SW 1271 (cell line): ENCODE data around the gene CADPS.
A peak's percentile ranks its signal among the peaks of the same experiment; 100 is the strongest.
"Not testable (repeated sequence)": the region's sequence is repeated elsewhere in the genome, so short reads cannot be mapped to it uniquely, and the experiment has no call there.

Source experiments
- DNase-seq, 2 experiments: peaks; one replicate each; lab custom pipeline; 2025; lab: John Stamatoyannopoulos, UW

Gene CADPS

DNA sequence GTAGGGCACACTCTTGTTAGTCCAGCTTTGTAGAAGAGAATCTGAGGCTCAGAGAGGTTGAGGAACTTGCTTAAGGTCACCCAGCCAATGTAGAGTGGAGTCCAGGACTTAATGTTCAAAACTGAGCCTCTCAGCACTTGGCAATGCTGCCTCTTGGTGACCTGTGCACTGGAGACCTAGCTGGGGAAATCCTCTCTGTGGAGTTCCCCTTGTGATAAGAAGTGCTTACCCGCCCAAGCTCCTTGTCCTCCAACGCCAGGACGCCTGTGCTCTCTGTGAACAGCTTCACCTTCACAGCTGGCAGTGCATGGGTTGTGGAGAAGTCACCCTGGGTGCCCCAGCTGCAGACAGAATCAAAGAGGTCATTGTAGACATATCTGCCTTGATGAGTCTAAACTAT is 282.8 kb downstream of the CADPS start:
- DNase-seq, result no peak

DNA sequence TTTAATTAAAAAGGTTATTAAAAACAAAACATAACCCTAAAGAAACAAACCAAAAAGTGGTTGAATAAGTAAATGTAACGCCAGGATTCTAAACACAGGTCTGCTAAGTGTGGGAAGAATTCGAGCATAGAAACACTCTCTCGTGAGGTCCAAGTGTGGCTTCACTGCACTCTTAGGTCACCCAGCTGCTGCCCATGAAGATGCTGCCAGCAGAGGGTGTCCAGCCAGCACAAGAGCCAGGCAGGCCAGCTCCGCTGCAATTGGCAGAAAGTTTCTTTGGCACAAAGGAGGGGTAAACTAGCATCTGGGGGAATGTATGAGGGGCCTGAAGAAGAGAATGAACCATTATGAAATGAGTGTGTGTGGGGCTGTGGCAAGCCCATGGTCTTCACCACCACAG is 286.1 kb downstream of the CADPS start:
- DNase-seq, result no peak

DNA sequence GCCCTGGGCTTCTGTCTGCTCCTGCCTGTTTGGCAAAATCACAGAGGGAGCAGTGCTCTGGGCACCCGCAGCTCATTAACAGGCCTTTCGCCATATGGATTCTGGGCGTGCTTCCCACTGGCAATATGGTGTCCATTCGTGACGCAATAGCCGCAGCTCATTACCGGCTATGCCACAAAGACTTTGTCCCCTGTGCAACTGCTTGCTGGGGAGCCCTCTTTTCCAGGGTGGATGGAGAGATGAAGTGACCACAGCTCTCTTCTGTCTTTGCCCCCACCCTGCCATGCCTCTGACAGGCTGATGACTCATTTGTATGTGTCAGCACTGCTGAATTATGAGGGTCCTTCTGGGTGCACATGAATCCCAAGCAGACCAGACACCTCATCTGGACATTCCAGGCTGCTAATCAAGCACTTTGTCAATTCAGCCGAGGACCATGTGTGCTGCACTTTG is 287.6 kb downstream of the CADPS start:
- DNase-seq, result no peak

DNA sequence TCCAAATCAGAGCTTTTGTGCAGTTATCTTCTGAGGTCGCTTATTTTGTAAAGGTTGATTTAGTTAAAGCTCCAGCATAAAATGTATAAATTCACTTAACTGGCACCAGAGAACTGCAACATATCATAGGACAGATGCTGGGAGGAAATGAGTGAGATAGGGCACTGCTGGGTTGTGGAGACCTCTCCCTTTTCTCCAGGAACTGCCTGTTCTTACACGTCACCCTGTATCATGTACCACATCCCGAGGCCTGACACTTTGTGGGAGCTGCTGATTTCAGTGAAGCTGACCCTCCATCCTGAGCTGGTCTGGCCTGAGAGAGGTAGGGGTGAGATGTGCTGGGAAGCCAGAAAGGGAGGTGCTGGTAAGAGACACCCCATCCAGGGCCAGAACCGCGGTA is 288.0 kb downstream of the CADPS start:
- no peak for DNase-seq

DNA sequence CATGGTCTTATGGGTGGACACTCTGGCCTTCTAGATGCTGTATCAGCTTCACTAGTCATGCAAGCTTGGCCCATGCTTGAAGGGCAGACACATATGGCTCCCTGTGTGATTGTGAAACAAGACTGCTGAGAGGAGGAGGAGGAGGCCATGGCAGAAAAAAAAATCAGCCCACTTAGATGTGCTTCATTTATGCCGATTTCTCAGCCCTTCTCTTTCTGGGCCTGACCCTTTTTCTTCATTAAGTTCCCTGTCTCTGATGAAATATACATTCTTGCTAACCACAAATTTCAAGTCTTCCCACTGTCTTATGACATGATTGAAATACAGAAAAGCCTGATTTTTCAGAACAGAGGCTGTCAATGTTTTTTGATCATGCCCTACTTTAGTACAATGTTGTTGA is 288.9 kb downstream of the CADPS start:
- DNase-seq, result no peak

DNA sequence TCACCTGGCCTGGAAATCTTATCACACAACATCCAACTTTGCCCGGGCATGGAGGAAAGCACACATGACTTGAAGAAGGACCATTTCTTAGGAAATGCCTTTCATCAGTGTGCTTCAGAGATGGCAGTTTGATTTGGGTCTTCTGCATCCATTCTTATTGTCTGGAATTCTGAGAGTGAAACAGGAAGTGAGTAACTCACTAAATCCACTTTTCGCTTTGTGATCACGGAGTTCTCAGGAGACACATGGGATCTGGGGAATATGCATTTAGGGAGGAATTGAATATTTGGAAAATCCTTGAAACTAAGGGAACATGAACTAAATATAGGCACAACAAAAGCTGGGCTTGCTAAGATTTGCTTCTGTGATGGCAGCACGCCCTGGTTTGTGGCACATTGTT is 289.4 kb downstream of the CADPS start:
- DNase-seq, result no peak

DNA sequence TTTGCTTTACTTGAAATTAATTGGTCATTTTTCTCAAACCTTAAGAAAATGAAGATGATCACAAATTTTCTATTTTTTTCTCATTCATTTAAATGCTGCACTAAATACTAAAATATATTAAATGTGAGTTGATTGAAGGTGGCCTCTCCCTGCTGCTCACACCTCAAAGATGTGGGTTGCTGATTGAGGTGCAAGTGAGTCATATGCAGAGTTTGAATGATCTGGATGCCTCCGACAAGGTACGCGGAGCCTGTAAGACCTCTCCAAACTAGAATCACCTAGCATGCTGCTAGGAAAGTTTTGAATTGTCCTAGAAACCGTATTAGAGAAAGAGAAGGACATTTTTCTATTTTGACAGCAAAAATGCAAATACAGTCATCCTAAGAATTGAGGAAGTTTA is 290.6 kb downstream of the CADPS start:
- DNase-seq, result no peak

DNA sequence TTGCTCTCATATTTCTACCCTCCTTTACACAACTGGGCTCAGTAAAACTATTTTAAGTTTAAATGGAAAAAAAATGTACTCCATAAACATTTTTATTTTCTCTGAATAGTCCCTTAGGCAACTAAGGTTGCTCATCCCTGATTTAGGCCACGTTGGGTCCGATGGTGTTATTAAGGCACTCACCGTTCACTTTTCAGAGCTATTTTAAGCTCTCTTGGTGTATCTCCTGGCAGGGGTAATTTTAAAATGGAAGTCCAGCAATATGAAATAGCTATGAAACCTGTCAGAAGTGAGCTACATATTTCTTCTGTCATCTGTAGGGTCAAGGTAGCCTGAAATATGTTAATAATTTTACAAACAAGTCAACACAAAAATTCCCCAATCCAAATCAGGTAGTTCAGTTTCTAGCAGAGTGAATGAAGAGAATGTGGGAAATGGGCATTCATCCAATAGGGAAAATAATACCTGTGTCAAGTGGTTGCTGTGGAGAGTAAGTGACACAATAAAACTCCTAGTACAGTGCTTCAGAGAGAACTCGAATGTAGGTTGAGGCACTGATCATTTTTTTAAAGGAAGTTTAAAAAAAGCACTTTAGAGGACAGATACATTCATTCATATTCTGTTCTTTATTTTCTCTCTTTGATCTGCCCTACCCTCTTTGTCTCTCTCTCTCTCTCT is 292.6 kb downstream of the CADPS start:
- no peak for DNase-seq

DNA sequence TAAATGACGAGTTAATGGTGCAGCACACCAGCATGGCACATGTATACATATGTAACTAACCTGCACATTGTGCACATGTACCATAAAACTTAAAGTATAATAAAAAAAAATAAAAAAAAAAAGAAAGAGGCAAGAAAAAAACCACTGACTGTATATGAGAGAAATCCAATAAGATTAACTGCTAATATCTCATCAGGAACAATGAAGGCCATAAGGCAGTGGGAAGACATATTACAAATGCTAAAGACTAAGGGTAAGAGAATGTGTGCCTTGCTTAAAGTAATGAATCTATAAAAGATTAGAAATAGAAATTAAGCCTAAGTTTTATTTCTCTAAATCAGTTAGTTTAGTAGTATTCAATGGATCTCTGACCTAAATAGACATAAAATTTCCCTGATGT is 294.7 kb downstream of the CADPS start:
- DNase-seq, result not testable (repeated sequence)

DNA sequence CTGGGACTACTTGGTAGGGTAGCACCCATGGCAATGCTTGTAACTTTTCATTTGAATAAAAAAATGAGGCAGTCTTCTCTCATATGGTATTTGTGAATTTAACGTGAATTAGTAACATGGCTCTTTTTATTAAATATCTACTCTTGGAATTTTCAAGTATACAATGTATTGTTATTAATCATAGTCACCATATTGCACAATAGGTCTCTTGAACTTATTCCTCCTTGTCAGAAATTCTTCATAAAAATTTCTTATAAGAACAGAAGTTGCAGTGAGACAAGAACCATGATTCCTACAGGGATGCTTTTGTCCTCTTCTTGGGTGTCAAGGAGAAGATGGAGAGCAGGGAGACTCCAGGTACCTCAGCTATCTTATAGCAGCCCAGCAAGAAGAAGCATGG is 298.1 kb downstream of the CADPS start:
- DNase-seq, result no peak

DNA sequence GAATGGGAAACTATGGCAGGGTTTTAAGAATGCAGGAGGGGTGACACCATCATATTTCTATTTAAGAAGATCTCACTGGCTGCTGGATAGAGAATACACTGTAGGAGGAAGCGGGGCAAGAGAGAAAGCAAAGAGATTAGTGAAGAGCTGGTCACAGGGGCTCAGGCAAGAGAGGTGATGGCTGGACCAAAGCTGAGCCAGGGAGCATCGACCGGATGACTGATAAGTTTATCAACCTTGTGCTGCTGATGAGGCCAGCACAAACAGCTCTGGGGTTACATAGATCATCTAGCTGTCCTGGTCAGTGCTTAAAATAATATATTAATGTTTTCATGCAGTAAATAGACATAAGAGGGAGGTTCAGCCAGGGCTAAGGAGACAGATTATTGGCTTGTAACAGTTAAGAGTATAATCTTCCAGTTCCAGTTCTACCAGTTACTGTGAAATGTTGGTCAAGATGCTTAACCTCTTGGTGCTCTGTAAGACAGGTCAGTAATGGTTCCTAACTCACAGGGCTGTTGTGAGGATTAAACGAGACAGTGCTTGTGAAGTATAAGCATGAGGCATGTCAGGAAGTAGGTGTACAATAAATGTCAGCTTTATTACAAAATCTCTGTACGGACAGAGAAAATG is 300.8 kb downstream of the CADPS start:
- no peak for DNase-seq

DNA sequence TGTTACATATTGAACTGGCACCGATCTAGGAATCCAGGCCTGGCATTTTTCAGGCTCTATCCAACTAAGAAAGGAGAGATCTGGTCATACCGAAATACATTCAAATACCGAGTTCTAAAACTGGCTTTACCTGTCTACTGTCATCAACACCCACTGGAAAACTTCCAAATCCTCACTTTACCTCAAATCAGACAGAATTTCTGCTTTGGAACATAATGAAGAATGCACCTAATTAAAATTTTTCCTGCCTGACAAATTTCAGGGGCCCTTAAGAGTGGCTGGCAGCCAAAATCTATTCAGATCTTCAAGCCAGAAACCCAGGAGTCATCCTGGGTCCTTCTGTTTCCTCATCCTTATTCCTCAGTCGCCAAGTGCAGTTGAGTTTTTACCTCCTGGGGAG is 303.3 kb downstream of the CADPS start:
- DNase-seq, result no peak

DNA sequence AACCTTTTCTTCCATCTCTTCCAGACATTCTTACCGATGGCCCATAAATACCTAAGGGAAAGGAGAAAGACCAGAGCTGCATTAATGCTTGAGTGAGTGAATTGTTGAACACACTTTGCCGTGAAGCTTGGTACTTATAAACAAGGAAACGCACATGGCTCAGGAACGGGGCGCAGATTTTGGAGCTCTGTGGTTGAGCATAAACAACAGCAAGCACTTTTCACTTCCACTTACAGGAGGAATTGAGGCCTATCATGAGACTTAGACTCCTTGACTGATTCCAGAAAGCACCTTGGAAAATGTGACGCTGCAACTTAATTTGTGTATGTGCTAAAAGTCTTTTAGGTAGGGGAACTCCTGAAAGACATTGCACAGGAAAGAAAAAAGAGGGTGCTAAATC is 304.3 kb downstream of the CADPS start:
- no peak for DNase-seq

DNA sequence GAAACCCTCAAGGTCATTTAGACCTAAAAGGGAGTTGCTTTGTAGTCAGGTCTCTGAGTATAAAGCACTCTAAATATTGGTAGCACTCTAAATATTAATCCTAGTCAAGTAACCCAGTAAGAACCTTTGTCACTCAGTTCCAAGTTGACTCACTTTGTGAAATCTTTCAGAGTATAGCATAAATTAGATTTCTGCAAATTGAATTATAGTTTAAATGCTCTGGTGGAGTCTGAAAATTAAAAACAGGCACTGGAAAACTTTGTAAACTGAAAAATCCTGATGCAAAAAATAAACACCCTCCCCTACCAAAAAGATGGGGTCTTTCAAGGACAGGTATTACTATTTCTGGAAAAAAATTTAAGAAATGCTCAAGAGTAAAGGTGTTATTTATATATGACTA is 305.6 kb downstream of the CADPS start:
- no peak for DNase-seq

DNA sequence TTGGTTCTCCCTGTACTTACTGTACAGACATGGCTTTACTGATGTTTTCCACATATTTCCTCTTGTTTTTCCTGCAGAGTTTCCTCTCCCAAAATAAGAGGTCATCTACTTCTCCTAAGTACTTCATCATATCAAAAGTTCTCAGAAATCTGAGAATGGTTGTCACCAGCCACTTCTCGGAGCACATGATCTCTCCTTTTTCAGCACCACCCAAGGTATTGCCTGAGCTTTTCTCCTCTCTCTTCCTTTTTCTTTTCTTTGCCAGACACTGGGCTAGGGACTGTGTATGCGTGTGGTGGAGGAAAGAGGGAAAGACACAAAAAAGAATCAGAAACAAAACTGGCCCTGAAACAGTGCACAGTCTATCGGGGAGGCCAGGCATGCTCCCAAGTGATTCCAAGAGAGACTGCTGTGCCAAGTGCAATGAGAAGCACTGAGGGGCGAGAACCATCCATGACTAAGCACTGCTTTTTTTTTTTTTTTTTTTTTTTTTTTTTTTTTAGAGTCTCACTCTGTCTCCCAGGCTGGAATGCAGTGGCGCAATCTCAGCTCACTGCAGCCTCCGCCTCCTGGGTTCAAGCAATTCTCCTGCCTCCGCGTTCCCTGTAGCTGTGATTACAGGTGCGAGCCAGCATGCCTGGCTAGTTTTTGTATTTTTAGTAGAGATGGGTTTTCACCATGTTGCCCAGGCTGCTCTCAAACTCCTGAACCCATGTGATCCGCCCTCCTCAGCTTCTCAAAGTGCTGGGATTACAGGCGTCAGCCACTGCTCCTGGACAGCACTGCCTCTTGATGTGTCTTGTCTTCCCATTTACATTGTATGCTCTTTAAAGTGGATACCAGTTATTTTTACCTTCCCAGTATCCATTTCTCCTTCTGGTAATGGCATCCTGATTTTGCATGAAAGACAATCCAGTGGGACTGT is 307.9 kb downstream of the CADPS start:
- DNase-seq, result no peak

DNA sequence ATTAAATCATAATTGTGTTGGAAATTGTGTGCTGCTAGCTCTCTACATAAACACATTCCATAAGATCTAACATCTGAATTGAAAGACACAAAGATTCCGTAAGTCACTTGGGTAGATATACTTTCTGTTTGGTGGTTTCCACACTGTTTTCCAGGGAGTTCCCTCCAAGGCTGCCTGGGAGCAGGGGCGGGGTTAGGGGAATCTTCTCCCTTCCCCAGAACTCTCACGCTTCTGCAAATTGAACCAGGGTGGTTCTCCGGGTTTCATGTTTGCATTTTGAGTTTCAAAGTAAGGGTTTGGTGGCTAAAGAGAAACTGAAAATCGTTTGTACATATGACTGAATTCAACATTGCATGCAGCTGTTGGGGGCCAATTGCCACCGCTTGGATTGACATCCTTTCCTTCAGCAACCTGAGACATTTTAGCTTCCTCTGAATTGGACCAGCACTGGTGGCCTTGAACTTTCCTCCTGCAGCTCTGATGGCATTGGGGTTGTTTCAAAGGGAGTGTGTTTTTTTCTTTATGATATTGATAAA is 309.1 kb downstream of the CADPS start:
- no peak for DNase-seq

DNA sequence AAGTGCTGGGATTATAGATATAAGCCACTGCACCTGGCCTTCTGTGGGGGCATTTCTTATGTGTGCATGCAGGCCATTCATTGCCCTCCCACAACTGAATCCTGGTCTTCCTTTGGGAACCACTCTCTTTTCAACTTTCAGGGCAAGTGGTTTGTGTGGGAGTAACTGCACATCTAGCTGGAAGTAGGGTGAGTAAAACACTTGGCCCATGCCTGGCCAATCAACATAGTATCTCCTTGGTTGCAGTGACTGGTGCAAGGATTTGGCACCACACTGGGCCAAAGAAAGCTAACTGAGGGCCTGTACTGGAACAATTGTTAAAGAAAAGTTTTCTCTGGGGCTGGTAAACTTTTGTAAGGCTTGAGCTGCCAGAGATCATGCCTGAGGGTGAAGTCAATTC is 312.6 kb downstream of the CADPS start:
- no peak for DNase-seq

DNA sequence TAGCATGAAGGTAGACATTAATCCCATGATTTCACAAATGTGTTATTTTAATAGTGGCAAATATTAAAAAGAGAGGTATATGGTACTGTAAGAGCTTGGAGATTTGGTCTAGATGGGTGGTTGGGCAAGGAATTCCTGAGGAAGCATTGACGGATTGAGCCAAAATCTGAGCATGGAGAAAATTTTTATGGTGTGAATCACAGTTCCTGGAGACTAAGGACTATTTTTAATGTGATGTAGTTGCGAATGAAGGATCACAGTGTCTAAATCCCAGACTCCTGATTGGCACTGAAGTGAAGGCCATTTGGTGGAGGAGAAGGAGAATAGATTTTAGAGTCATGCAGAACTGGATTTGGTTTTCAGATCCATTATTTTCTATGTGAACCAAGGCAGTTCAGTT is 313.2 kb downstream of the CADPS start:
- DNase-seq, result peak in 1 of 2 experiments; percentile 35

DNA sequence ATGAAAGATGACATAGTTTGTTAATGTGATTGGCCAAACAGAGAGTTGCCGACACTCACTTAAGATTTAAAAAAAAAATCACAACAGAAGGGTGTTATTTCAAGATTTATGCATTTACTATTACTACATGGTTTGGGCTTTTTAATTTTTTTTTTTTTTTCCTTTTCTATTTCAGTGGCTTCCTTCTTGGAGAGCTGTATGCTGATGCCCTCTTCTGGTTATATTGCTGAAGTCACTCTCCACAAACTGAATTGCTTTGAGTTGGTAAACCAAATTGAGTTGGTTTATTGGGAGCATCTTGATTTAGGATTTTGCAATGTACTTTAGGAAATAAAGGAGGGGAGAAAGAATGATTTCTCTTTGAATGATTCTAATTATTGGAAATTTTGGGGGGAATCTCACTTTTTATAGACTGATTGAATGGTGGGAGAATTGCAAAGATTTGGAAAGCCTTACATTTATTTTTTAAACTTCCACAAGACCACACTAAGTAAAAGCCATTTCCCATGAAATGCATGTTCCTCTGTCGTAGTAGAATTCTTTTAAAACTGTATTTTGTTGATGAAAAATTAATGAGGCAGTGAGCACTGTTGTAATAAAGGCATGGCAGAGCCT is 315.3 kb downstream of the CADPS start:
- peak in 1 of 2 experiments; percentile 50 for DNase-seq

DNA sequence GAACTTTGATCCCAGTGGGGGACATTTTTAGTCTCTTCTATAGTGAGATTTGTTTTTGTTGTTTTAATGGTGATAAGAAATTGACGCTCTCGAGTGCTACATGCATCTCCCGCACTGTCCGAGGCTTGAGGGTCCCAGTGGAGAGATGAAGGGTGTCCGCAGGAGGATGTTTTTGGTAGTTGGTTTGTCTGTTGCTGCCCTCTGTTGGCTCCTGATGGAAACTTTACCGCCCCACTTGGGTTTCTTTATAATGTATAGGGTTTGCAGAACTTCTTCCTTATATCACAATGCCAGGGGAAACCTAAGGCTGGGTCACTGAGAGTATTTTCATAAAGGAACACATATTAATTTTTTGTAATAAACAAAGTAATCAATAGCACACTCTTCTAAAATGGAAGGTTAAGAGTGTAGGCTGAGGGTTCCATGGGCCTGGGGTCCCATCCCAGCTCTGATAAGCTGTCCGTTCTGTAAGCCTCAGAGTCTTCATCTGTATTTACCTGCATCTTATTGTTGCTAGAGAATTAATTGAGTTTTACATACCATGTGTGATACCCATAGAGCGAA is 316.6 kb downstream of the CADPS start:
- peak in 1 of 2 experiments; percentile 35 for DNase-seq

DNA sequence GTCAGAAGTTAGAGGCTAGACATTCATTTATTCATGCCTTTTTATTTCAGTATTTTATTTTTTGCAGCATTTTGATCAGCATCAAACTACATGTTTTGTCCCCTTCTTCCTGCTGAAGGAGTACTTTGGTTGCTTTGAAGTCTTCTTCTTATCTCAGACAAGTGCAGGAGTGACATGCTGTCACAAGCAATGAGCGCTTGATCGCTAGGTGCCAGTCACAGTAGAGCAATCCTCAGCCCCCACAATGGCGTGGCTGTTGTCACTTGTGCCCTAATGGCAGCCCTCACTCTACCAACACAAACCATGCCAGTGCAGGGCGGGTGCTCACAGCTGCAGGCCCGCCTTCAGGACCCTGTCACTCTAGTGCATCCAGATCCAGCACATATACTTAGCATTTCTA is 317.2 kb downstream of the CADPS start:
- DNase-seq, result no peak

DNA sequence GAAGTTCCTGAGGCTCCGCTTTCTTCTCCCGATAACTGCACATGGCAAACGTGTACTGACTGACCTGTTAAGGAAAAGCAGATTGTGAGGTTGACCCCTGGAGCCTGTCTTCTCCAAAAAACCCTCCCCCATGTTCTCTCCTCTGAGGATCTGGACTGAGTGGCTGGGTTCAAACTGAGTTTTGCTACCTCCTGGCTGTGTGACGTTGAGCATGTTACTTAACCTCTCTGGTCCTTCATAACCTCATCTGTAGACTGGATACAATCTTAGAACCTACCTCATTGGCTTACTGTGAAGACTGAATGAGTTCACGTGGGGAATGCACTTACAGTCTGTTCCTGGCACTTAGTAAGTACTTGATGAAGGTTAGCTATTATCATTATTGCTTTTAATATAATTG is 317.8 kb downstream of the CADPS start:
- DNase-seq, result no peak
